Choroid plexus epithelial cell (primary cell): ENCODE data around the gene MRTFA.
"Not testable (repeated sequence)": the region's sequence is repeated elsewhere in the genome, so short reads cannot be mapped to it uniquely, and the experiment has no call there.

ENCODE experiments used
- DNase-seq: peaks from one replicate; pipeline ENCODE4 v3.0.0-alpha.2; 2010; ENCODE audit warnings: low read depth
- H3K4me3 ChIP-seq: 2 replicates; pipeline ENCODE4 v1.5.1; 2011; ENCODE audit warnings: low read depth, mild to moderate bottlenecking, control low read depth, low read length, moderate library complexity
- TF ChIP-seq, protein P1 (sequence below): conservative IDR thresholded peaks from 2 replicates; pipeline ENCODE4 v1.5.1; 2011; ENCODE audit warnings: low read depth, mild to moderate bottlenecking, control low read depth, inconsistent platforms, low read length, moderate library complexity

Gene MRTFA

DNA sequence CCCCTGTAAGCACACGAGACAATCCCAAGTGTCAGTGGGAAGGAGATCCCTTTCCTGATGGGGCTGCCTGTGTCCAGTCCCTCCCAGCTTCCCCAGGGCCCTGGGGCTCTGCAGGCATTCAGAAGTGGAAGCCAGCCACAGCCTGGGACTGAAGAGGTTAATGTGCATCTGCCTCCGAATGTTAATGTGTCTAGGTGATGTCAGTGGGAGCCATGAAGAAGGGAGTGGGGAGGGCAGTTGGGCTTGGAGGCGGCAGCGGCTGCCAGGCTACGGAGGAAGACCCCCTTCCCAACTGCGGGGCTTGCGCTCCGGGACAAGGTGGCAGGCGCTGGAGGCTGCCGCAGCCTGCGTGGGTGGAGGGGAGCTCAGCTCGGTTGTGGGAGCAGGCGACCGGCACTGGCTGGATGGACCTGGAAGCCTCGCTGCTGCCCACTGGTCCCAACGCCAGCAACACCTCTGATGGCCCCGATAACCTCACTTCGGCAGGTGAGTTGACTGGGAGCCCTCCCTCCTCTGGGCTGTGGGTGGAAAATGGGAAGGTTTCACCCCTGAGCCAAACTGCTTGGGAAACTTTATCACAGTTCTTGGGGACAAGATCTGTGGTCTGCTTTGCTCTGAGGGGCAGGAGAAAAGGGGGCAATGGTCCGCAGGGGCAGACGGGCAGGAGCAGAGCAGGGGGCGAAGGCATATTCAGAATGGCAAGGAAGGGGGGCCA, 42.9 kb upstream of the MRTFA start, which contains the start of gene MCHR1:
Gene MCHR1 (plus strand): TSS at position 236 of the 715 bp plus-strand sequence. CDS start 169 bp downstream, at position 405.
- TF ChIP-seq, protein P1, sequence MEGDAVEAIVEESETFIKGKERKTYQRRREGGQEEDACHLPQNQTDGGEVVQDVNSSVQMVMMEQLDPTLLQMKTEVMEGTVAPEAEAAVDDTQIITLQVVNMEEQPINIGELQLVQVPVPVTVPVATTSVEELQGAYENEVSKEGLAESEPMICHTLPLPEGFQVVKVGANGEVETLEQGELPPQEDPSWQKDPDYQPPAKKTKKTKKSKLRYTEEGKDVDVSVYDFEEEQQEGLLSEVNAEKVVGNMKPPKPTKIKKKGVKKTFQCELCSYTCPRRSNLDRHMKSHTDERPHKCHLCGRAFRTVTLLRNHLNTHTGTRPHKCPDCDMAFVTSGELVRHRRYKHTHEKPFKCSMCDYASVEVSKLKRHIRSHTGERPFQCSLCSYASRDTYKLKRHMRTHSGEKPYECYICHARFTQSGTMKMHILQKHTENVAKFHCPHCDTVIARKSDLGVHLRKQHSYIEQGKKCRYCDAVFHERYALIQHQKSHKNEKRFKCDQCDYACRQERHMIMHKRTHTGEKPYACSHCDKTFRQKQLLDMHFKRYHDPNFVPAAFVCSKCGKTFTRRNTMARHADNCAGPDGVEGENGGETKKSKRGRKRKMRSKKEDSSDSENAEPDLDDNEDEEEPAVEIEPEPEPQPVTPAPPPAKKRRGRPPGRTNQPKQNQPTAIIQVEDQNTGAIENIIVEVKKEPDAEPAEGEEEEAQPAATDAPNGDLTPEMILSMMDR: no peak
- no peak for DNase-seq
- H3K4me3 ChIP-seq: peak within 1 kb of the TSS; percentile 9

DNA sequence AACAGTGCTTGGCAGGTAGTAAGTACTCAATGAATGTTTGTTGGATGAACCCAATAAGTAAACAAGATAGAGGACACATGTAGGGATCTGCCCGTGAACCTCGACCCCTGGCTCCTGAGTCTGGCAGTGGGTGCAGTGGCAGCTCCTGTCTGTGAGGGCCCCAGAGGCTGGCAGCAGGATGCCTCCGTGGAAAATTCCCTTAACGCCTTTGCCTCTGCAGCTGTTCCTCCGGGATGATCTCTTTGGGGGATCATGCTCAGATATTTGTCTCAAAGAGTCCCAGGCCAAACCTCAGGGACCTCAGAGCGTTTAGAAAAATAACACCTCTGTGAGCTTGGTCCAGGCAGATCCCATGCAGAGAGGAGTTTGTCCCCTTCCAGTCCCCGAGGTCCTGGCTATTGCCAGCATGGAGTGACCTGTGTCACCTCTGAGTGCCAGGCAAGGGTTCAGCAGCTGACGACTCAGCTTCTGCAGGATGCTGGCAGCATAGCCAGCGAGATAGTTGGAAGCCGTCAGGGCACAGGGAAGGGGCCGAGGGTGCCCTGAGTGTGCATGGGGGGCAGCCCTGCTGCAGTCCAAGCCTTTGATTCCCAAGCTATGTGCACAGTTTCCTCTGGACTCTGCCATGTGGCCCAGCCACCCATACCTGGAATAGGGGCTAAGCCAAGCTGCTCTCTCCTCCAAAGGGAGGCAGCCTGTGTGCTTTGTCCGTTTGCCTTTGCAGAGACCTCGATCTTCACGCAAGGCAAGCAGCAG, 42.2 kb upstream of the MRTFA start:
- TF ChIP-seq, protein P1: no peak

GRCh38 chr22:40676644-40677043, 40.1 kb upstream of the MRTFA start:
- no peak overlapping the region for H3K4me3 ChIP-seq
- DNase-seq: no peak
- TF ChIP-seq, protein P1: no peak

More for the DNA sequence above, 42.2 kb upstream of the MRTFA start:
- no peak for DNase-seq
- H3K4me3 ChIP-seq: no peak overlapping the region

GRCh38 chr22:40676166-40676565, 39.6 kb upstream of the MRTFA start:
- DNase-seq, H3K4me3 ChIP-seq: not testable (repeated sequence)

- TF ChIP-seq, protein P1: no peak
- no peak for DNase-seq
- H3K4me3 ChIP-seq: no peak overlapping the region
These were observed 37.8 kb upstream of the MRTFA start for GRCh38 chr22:40674274-40674673.

DNA sequence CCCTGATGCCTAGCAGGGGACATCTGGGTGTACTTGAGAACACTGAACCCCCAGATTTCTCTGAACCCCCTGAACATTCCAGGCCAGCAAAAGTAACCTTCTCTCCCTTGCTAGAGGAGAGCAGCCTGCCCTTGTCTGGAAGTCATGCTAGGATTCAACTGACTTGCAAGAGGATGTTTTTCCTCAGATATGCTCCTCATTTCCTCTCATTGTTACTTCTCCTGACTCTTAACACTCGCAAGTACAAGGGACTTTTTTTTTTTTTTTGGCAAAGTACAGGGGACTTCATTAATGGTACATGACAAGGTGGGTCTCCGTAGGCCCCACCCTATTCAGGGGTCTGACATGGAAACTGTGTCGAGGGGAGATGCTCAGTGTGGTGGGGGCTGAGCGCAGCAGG, 36.5 kb upstream of the MRTFA start:
- TF ChIP-seq, protein P1: no peak
- no peak overlapping the region for H3K4me3 ChIP-seq
- no peak for DNase-seq

DNA sequence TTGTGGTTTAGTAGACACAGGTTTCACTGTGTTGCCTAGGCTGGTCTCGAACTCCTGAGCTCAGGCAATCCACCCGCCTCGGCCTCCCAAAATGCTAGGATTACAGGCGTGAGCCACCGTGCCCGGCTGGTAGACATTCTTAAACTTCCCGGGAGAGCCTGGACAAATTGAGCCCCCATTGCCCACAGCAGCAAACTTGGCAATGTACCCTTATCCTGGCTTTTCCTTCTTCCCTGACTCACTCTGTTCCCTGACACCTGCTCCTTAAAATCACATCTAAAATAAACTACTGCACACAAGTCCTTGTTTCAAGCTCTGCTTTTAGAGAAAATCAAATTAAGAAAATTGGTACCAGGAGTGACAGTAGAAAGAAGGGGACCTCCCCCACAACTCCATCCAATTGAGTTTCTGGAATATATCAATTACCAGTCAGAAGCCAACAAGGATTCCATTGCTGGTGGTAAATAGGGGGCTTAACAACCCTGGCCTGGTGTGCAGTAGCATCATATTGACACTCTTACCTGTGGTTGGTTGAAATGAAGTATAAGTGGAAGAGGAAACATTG, 35.4 kb upstream of the MRTFA start:
- H3K4me3 ChIP-seq: no peak overlapping the region
- DNase-seq: no peak
- TF ChIP-seq, protein P1: no peak
